Caco-2 (cell line): ENCODE measurements around the gene HLCS. TPM values are rescaled to one million over a fixed set of nuclear protein-coding genes. Genes with fewer than 3 reads are reported as not detected.

Experiments used
- BruUV-seq: library from RNA; stranded (reverse); fragments of 400-500 nt; replicated peaks from 2 replicates; lab custom pipeline; 2021; lab: Mats Ljungman, UMichigan
- CTCF ChIA-PET: fragments of 300-600 bp; sonication (Branson Sonifier 250); formaldehyde crosslinking; loops from one replicate; lab custom pipeline; 2022; ENCODE audit warnings: antibody characterized with exemption; lab: Charles Lee
- POLR2A ChIA-PET: fragments of 300-600 bp; sonication (Branson Sonifier 250); formaldehyde crosslinking; loops from one replicate; lab custom pipeline; 2022; ENCODE audit warnings: antibody characterized with exemption; lab: Charles Lee
- DNase-seq, 2 experiments: peaks; one replicate each; pipeline versions ENCODE4 v3.0.0 to v3.0.0-alpha.2; 2020 to 2022
- H3K27me3 ChIP-seq: replicated peaks from 2 replicates; pipeline ENCODE4 v1.6.0; 2011; ENCODE audit warnings: low read length; ENCODE audit not compliant: control insufficient read depth, insufficient read depth
- H3K36me3 ChIP-seq: 2 replicates; pipeline ENCODE4 v1.5.1; 2011; ENCODE audit warnings: low read length; ENCODE audit not compliant: control insufficient read depth, insufficient read depth
- H3K4me1 ChIP-seq: fragments of 250-450 bp; sonication (Bioruptor Pico); 2 replicates; pipeline ENCODE4 v1.5.1; 2020; ENCODE audit warnings: mild to moderate bottlenecking
- H3K4me3 ChIP-seq: 2 replicates; pipeline ENCODE4 v1.5.1; 2011; ENCODE audit warnings: low read depth, mild to moderate bottlenecking, control low read depth, low read length
- H3K9me3 ChIP-seq: fragments of 250-450 bp; sonication (Bioruptor Pico); 2 replicates; pipeline ENCODE4 v1.5.1; 2020; ENCODE audit warnings: mild to moderate bottlenecking, moderate library complexity
- H3K27ac Mint-ChIP-seq: one replicate; pipeline ENCODE4 v1.8.0; 2022; ENCODE audit warnings: mixed read lengths; ENCODE audit not compliant: unreplicated experiment
- H3K27me3 Mint-ChIP-seq: one replicate; pipeline ENCODE4 v1.8.0; 2022; ENCODE audit warnings: mixed read lengths; ENCODE audit not compliant: insufficient read depth, unreplicated experiment
- H3K36me3 Mint-ChIP-seq: one replicate; pipeline ENCODE4 v1.8.0; 2022; ENCODE audit warnings: mild to moderate bottlenecking, mixed read lengths; ENCODE audit not compliant: insufficient read depth, unreplicated experiment
- H3K4me1 Mint-ChIP-seq: one replicate; pipeline ENCODE4 v1.8.0; 2022; ENCODE audit warnings: low read depth, mixed read lengths; ENCODE audit not compliant: unreplicated experiment
- H3K4me3 Mint-ChIP-seq: one replicate; pipeline ENCODE4 v1.8.0; 2022; ENCODE audit warnings: mild to moderate bottlenecking, moderate library complexity, mixed read lengths; ENCODE audit not compliant: unreplicated experiment
- H3K9me3 Mint-ChIP-seq: one replicate; pipeline ENCODE4 v1.8.0; 2022; ENCODE audit warnings: mixed read lengths; ENCODE audit not compliant: unreplicated experiment
- intact Hi-C: fragments of 100-400 bp; cut with micrococcal nuclease; formaldehyde crosslinking; loops from one replicate; pipeline ENCODE4 v1.10.0; 2022; ENCODE audit not compliant: unreplicated experiment
- total RNA-seq: library from RNA; stranded (reverse); gene quantifications from 2 replicates; pipeline ENCODE4 v1.2.3, GENCODE V29; 2022
- TF ChIP-seq, protein P1 (sequence below), 2 experiments: fragments of 200-600 bp in 1 of 2; IDR thresholded peaks; 1 replicate in 1 of 2; 2 replicates in 1 of 2; pipeline versions ENCODE4 v1.5.1 to v1.8.0; 2011 to 2022; ENCODE audit warnings: antibody characterized with exemption in 1 of 2, control low read depth in 1 of 2, inconsistent platforms in 1 of 2, low read depth in 1 of 2, low read length in 1 of 2, mild to moderate bottlenecking in 1 of 2, moderate library complexity in 1 of 2; ENCODE audit not compliant: insufficient read depth in 1 of 2, severe bottlenecking in 1 of 2, unreplicated experiment in 1 of 2

HLCS gene
- total RNA-seq, 1 experiment from 2014 or later, result 26.2 TPM

GRCh38 chr21:36879827-36880226 is 86.6 kb downstream of the HLCS start:
- H3K36me3 Mint-ChIP-seq, result peaks cover 16% of the 10 kb centered on the region
- CTCF ChIA-PET, result interaction anchor here (0.6 kb wide), 1 partner anchor 37 kb away, joined by 4 read pairs; no protein-coding TSS in a partner anchor

DNA sequence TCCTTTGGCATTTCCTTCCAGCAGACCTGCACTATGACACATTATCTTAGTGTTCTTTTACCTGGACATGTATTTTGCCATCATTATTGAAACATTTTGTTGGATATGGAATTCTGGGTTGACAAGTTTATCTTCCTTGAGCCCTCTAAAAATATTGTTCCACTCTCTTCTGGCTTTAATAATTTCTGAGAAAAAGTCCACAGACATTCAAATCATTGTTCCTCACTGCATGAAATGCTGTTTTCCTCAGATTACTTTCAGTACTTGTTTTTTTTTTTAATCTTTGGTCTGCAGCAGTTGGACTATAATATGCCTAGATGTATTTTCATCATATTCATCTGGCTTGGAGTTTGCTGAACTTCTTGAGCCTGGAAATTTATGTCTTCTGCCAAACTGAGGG is 88.7 kb downstream of the HLCS start:
- H3K36me3 ChIP-seq, result no peaks in the 10 kb centered on the region
- no peak overlapping the region for H3K4me3 Mint-ChIP-seq
- intact Hi-C loops, result no loop called here
- CTCF ChIA-PET, result no interaction called here
- H3K36me3 Mint-ChIP-seq, result peaks cover 7% of the 10 kb centered on the region
- TF ChIP-seq, protein P1, sequence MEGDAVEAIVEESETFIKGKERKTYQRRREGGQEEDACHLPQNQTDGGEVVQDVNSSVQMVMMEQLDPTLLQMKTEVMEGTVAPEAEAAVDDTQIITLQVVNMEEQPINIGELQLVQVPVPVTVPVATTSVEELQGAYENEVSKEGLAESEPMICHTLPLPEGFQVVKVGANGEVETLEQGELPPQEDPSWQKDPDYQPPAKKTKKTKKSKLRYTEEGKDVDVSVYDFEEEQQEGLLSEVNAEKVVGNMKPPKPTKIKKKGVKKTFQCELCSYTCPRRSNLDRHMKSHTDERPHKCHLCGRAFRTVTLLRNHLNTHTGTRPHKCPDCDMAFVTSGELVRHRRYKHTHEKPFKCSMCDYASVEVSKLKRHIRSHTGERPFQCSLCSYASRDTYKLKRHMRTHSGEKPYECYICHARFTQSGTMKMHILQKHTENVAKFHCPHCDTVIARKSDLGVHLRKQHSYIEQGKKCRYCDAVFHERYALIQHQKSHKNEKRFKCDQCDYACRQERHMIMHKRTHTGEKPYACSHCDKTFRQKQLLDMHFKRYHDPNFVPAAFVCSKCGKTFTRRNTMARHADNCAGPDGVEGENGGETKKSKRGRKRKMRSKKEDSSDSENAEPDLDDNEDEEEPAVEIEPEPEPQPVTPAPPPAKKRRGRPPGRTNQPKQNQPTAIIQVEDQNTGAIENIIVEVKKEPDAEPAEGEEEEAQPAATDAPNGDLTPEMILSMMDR (IDR thresholded peaks at IDR 0.05; ENCODE audit: insufficient read depth in 1 of 2, low read depth in 1 of 2, low read length in 1 of 2, severe bottlenecking in 1 of 2, unreplicated experiment in 1 of 2), result no peak
- peaks cover 26% of the 10 kb centered on the region for H3K9me3 Mint-ChIP-seq
- no peak for DNase-seq
- H3K27ac Mint-ChIP-seq, result no peak overlapping the region
- BruUV-seq, result no TSS peak
- H3K27me3 Mint-ChIP-seq, result no peaks in the 10 kb centered on the region
- no peaks in the 10 kb centered on the region for H3K27me3 ChIP-seq
- H3K4me1 ChIP-seq, result no peaks in the 10 kb centered on the region
- peaks cover 18% of the 10 kb centered on the region for H3K9me3 ChIP-seq
- no peak overlapping the region for H3K4me3 ChIP-seq
- POLR2A ChIA-PET, result no interaction called here
- H3K4me1 Mint-ChIP-seq, result peaks cover 7% of the 10 kb centered on the region

More at GRCh38 chr21:36879827-36880226, 86.6 kb downstream of the HLCS start:
- BruUV-seq, result no TSS peak
- H3K9me3 Mint-ChIP-seq, result peaks cover 44% of the 10 kb centered on the region
- DNase-seq, result no peak
- Histone ChIP-seq H3K9me3 (peaks cover 34% of the 10 kb centered on the region), H3K36me3 (no peaks in the 10 kb centered on the region), H3K4me1 (peaks cover 3% of the 10 kb centered on the region; the same call in 1 of the 2 replicates), H3K27me3 (no peaks in the 10 kb centered on the region), H3K4me3 (no peak overlapping the region)
- no peak overlapping the region for H3K27ac Mint-ChIP-seq
- TF ChIP-seq, protein P1 (IDR thresholded peaks at IDR 0.05; ENCODE audit: insufficient read depth in 1 of 2, low read depth in 1 of 2, low read length in 1 of 2, severe bottlenecking in 1 of 2, unreplicated experiment in 1 of 2), result no peak
- POLR2A ChIA-PET, result interaction anchor here (0.6 kb wide), 1 partner anchor 97 kb away, joined by 4 read pairs; no protein-coding TSS in a partner anchor
- peaks cover 7% of the 10 kb centered on the region for H3K4me1 Mint-ChIP-seq
- intact Hi-C loops, result no loop called here
- no peak overlapping the region for H3K4me3 Mint-ChIP-seq
- H3K27me3 Mint-ChIP-seq, result no peaks in the 10 kb centered on the region

- no peaks in the 10 kb centered on the region for H3K27me3 ChIP-seq
- H3K4me3 ChIP-seq, result no peak overlapping the region
- Mint-ChIP-seq H3K9me3 (peaks cover 13% of the 10 kb centered on the region), H3K4me1 (no peaks in the 10 kb centered on the region), H3K27me3 (no peaks in the 10 kb centered on the region), H3K4me3 (no peak overlapping the region), H3K36me3 (peaks cover 7% of the 10 kb centered on the region), H3K27ac (no peak overlapping the region)
- no peaks in the 10 kb centered on the region for H3K36me3 ChIP-seq
- BruUV-seq, result no TSS peak
- intact Hi-C loops, result no loop called here
- peaks cover 16% of the 10 kb centered on the region for H3K9me3 ChIP-seq
- CTCF ChIA-PET, result no interaction called here
- TF ChIP-seq, protein P1 (IDR thresholded peaks at IDR 0.05; ENCODE audit: insufficient read depth in 1 of 2, low read depth in 1 of 2, low read length in 1 of 2, severe bottlenecking in 1 of 2, unreplicated experiment in 1 of 2), result no peak
- POLR2A ChIA-PET, result no interaction called here
- no peak for DNase-seq
- H3K4me1 ChIP-seq, result no peaks in the 10 kb centered on the region
Measured at GRCh38 chr21:36874665-36875064, 91.8 kb downstream of the HLCS start.
